ENCODE data around the gene JARID2. TPM values are rescaled to one million over a fixed set of nuclear protein-coding genes. Genes with fewer than 3 reads are reported as not detected.
A peak's percentile ranks its signal among the peaks of the same experiment; 100 is the strongest.

Gene JARID2
- total and polyA plus RNA-seq, 2 of the 8 experiments (the other 6 are each of a cell fraction or from before 2014, with no cell fraction given), result 60.1 to 239 TPM

DNA sequence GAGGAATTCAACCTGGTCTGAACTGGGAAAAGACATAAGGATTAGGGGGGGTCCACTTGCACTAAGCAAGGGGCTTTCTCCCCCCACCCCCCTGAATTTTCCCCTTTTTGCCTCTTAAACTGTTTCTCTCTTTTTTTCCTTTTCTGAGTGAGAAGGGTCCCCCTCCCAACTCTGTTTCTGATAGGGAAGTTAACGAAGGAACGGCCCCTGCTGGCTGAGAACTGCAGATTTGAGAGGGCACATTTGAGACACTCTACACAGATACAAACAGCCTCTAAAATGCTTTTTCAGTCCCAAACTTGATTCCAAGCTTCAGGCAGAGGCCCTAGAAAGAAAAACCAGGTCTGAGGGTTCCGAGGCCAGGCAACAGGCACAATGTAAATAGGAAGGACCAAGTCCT lies 91.7 kb downstream of the JARID2 start:
- Histone ChIP-seq H3K9me3 (ENCODE audit: insufficient read depth in 2 of 2, low read depth in 1 of 2, low read length in 1 of 2) (no peaks in the 10 kb centered on the region), H3K14ac (ENCODE audit: insufficient read length) (no peak overlapping the region), H2BK12ac (ENCODE audit: low read depth, low read length) (no peak overlapping the region), H4K91ac (replicated peaks; ENCODE audit: insufficient read length, low read length) (no peak overlapping the region), H3K79me1 (ENCODE audit: low read depth, low read length) (0 out of 2 replicates have a peak, but pooled peaks cover 5% of the 10 kb centered on the region), H2AK5ac (ENCODE audit: low read depth, low read length) (no peak overlapping the region), H2BK5ac (ENCODE audit: low read depth, low read length) (no peak overlapping the region), H3K4me2 (ENCODE audit: insufficient read depth in 1 of 2, low read depth in 2 of 2, low read length in 2 of 2) (peak overlapping the region; percentile 11 to 22; a peak in 2 of 4 replicates), H3K79me2 (ENCODE audit: control insufficient read depth in 1 of 2, insufficient read depth in 2 of 2, low read length in 2 of 2) (peaks cover 91 to 100% of the 10 kb centered on the region in 2 experiments), H4K8ac (ENCODE audit: extremely low read depth, insufficient read depth, low read length) (no peak overlapping the region), H3K4ac (replicated peaks; ENCODE audit: insufficient read length, low read depth, low read length) (no peak overlapping the region), H3K4me1 (replicated peaks in 1 of 4; ENCODE audit: control insufficient read depth in 3 of 4, insufficient read depth in 4 of 4, low read length in 3 of 4) (peaks cover 16 to 35% (median 27%) of the 10 kb centered on the region in 4 experiments), H3K23me2 (ENCODE audit: low read depth, low read length) (no peaks in the 10 kb centered on the region), H3K27me3 (replicated peaks in 1 of 4; ENCODE audit: control insufficient read depth in 3 of 4, extremely low read depth in 1 of 4, insufficient read depth in 3 of 4, low read length in 3 of 4) (no peaks in the 10 kb centered on the region), H3K27ac (ENCODE audit: low read depth, low read length) (no peak overlapping the region), H2AFZ (ENCODE audit: low read length) (no peak overlapping the region), H4K20me1 (replicated peaks in 1 of 2; ENCODE audit: control insufficient read depth in 1 of 2, insufficient read depth in 2 of 2, low read length in 2 of 2) (peaks cover 53 to 81% of the 10 kb centered on the region in 2 experiments), H3K36me3 (ENCODE audit: control insufficient read depth in 2 of 4, insufficient read depth in 4 of 4, low read length in 3 of 4) (no peaks in the 10 kb centered on the region; a peak in 1 of 8 replicates), H2BK15ac (ENCODE audit: low read length) (no peak overlapping the region), H2BK120ac (replicated peaks; ENCODE audit: low read depth, low read length) (no peak overlapping the region), H4K5ac (ENCODE audit: insufficient read length, low read depth, low read length) (no peak overlapping the region), H3K18ac (ENCODE audit: extremely low read depth, low read length) (no peak overlapping the region), H2BK20ac (ENCODE audit: low read length) (no peak overlapping the region), H3K23ac (ENCODE audit: insufficient read length) (no peak overlapping the region), H3K9ac (replicated peaks in 1 of 4; ENCODE audit: extremely low read depth in 1 of 4, low read depth in 3 of 4, low read length in 3 of 4) (no peak overlapping the region), H3K4me3 (ENCODE audit: extremely low read depth in 1 of 4, insufficient read depth in 2 of 4, low read depth in 3 of 4, low read length in 4 of 4) (no peak overlapping the region), H3K56ac (replicated peaks; ENCODE audit: insufficient read length, low read depth, low read length) (no peak overlapping the region)
- 80% methylated on average over 3 of the region's 3 CpGs; no CpG with 5 or more reads in 1 of the 2 experiments for WGBS, 2 experiments (ENCODE audit: extremely low coverage in 1 of 2, insufficient coverage in 1 of 2, insufficient read length in 1 of 2, insufficient replicate concordance in 2 of 2, low coverage in 1 of 2, low lambda C conversion rate in 2 of 2, missing lambda C conversion rate in 1 of 2)
- DNase-seq (ENCODE audit: low read depth in 1 of 2, low spot score in 2 of 2), result no peak
- ChIA-PET POLR2A (ENCODE audit: partially characterized antibody) (interaction anchor here (0.6 to 0.9 kb wide), 2 partner anchors 8 to 16 kb away, joined by 3 read pairs; no protein-coding TSS in a partner anchor), CTCF (ENCODE audit: partially characterized antibody) (interaction anchor here (0.7 kb wide), 1 partner anchor 875 kb away, joined by 3 read pairs; no protein-coding TSS in a partner anchor)
- FAIRE-seq, result no peak
- no peak for TF ChIP-seq RBBP5 (IDR thresholded peaks at IDR 0.05; ENCODE audit: borderline replicate concordance, low read depth, low read length)
- TF ChIP-seq ZNF274 (IDR thresholded peaks at IDR 0.05; ENCODE audit: borderline replicate concordance, extremely low read depth, low read length), result no peak
- no peak for TF ChIP-seq EP300 (IDR thresholded peaks at IDR 0.05; ENCODE audit: borderline replicate concordance in 1 of 2, low read depth in 2 of 2, low read length in 2 of 2)
- no peak for TF ChIP-seq SUZ12 (IDR thresholded peaks at IDR 0.05; ENCODE audit: low read length)
- peak in 1 of 2 experiments; percentile 11; a peak in 1 of 4 replicates for TF ChIP-seq RAD21 (IDR thresholded peaks at IDR 0.05 in 1 of 2, conservative IDR thresholded peaks at IDR 0.05 in 1 of 2; ENCODE audit: low read depth in 2 of 2, low read length in 2 of 2)
- TF ChIP-seq CHD2 (IDR thresholded peaks at IDR 0.05; ENCODE audit: low read length), result no peak
- peak in 1 of 2 experiments; percentile 18; a peak in 1 of 3 replicates for TF ChIP-seq POLR2A (IDR thresholded peaks at IDR 0.05; ENCODE audit: control extremely low read depth in 1 of 2, low read depth in 2 of 2, low read length in 2 of 2)
- no peak for TF ChIP-seq CBX8 (IDR thresholded peaks at IDR 0.05; ENCODE audit: borderline replicate concordance, low read depth, low read length)
- TF ChIP-seq YY1 (IDR thresholded peaks at IDR 0.05; ENCODE audit: low read depth, low read length), result no peak
- TF ChIP-seq CBX5 (IDR thresholded peaks at IDR 0.05; ENCODE audit: low read depth, low read length), result no peak
- no peak for TF ChIP-seq JUN (IDR thresholded peaks at IDR 0.05; ENCODE audit: low read depth, low read length)
